Diencephalon (tissue), 1 donor: ENCODE measurements around the gene ADAM29. TPM values are rescaled to one million over a fixed set of nuclear protein-coding genes. Genes with fewer than 3 reads are reported as not detected.

Experiments
- small RNA-seq: library from RNA; depleted of rRNA; stranded (forward); fragments of <200 nt; gene quantifications from one replicate; pipeline ENCODE3, GENCODE V24; 2014
- total RNA-seq: library from RNA; depleted of rRNA; stranded (reverse); fragments of >200 nt; gene quantifications from one replicate; pipeline ENCODE4 v1.2.3, GENCODE V29; 2014

The ADAM29 gene
- total RNA-seq: 1.4 TPM

DNA sequence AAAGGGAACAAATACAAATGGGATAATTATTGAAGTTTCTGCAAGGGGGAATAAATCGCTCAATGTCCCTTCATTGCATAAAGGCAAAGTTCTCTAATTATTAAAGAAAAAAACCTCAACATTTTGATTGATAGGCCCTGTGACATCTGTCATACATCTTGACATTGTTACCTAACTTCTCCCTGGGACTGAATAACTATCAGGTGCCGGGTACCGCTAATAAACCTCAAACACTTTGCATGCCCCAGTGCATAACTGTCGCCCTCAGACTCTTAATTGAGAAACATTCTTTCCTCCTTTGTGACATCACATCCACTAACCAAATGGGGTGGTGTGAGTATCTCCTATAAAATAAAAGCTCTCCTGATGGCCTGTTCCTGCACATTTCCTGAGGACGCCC, at the start of gene ADAM29:
Gene ADAM29, plus strand, starts transcription at position 301 of the 400 bp plus-strand sequence. CDS start 57,168 bp downstream, outside the sequence.

Small RNA genes within 50 kb of the gene (small RNA-seq; reads per million reads assigned to genes)
- not detected for gene AC105914.1

Other genes with a start within 250 kb of the ADAM29 start
- 26.3 TPM for gene GLRA3, start 89.1 kb upstream of the ADAM29 start, total RNA-seq